OCI-M2 (cell line): ENCODE data around the gene ATXN7L1.
"Not testable (repeated sequence)": the region's sequence is repeated elsewhere in the genome, so short reads cannot be mapped to it uniquely, and the experiment has no call there.

Experiments used
- DNase-seq: peaks from one replicate; lab custom pipeline; 2025; ENCODE audit not compliant: unreplicated experiment; lab: John Stamatoyannopoulos, UW

Gene ATXN7L1

DNA sequence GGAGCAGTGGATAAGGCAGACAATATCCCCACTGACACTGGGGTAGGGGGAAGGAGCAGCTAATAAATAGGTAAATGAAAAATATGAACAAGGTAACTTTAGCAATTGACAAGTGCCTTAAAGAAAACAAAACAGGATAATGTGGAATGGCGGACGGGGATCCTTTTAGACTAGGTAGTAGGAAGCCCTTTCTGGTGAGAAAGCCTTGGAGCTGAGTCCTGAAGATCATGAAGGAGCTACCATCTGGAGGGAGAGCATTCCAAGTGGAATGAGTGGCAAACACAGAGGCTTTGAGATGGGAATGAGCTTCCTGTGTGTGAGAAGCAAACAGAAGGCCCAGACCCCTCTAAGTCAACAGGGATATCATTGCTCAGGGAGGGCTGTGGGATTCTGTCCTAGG lies 16.0 kb upstream of the ATXN7L1 start:
- no peak for DNase-seq

DNA sequence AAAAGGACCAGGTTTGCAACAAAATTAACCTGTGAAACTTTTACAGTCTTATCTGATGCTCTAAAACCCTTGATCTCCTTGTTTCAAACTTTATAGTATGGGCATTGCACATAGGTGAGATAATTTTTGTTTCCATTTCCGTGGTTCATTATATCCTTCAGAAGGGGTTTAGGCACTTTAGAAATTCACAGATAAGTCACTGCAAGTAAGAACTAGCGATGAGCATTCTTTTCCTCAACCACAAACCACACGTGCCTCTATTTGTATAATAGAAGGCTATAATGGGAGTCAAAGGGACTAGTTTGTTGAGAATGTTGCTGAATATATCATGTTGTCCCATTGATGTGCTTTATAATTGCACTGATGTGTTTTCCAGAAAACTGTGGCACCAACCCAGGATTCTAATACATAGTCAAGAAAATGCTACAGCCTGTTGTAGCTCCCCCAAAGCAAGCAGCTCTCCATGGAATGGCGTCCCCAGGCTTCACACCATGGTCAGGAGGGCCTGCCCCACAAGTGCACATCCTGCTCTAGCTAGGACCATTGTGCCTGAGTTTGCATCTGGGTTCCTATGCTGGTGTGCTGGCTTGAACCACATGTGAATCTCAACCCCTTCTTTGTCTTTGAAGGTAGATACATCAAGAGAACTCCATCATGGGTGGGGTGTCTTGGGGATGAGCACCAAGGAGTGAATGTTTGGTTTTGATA lies 14.0 kb upstream of the ATXN7L1 start:
- no peak for DNase-seq

DNA sequence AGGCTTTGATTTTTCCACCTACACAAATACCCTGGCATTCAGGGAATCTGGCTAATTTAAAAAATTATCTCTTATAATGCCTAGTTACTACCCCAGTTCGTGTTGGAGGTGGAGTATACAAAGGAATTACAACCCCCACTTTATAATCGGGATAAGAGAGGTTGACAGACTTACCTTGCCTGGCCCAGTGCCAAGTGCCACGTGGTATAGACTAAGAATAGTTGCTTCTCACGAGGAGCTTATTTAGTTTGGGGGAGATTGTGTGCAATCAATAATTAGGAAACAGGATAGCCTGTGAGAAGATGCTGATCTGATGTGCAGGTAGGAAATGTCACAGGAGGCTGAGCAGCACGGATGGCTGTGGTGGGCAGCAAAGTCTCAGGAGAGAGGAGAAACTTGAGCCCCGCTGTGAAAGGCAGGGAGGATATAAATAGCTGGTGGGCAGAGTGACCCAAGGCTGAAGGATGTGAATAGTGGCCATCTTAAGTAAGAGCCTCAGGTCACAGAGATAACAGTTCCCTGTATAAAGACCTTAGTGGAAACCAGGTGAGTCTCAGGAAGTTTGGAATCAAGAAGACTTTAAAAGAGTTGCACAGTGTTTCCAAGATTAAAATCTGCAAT lies 11.3 kb upstream of the ATXN7L1 start:
- no peak for DNase-seq

DNA sequence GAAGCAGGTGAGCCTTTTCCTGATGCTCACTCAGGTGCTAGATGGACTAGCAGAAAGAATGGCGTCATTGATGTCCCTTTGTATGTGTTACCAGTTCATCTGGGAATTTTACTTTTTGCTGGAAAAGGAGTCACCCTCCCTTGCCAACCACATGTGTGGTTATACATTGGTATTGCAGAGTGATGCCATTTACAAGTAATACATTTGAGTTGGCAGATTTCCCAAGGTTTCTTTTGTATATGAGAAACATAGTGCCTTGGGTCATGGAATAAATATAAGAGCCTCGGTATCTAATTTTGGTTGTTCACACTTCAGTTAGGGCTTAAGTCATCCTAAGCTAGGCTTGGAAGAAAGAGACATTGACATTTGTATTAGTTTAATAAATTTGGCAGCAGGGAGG lies 10.4 kb upstream of the ATXN7L1 start:
- no peak for DNase-seq

DNA sequence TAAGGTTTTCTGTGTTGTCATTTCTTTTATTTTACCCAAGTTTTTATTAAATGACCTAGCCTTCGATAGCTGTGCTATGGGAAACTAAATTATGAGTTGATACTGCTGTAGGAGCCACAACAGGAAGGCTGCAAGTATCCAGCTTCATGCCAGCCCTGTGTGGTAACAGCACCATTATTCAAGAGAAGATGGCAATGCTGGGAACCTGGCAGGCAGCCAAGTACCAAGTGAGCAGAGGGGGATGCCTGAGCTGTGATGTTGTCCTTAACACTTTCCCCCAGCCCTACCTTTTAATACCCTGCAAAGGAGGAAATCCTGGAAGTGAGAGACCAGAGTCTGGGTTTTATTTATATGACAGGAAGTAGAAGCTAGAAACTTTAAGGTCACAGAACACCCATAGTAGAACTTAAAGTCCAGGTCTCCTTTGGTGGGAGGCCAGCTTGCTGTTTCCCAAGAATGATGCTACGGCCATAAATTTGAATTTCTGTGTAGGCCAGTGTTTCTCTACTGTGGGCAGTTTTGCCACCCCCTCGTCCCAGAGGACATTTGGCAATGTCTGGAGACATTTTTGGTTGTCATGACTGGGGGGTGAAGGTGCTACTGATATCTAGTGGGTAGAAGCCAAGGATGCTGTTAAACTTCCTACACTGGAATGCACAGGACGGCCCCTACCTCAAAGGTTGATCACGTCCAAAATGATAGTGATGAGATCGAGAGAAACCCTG lies 9.2 kb upstream of the ATXN7L1 start:
- no peak for DNase-seq

DNA sequence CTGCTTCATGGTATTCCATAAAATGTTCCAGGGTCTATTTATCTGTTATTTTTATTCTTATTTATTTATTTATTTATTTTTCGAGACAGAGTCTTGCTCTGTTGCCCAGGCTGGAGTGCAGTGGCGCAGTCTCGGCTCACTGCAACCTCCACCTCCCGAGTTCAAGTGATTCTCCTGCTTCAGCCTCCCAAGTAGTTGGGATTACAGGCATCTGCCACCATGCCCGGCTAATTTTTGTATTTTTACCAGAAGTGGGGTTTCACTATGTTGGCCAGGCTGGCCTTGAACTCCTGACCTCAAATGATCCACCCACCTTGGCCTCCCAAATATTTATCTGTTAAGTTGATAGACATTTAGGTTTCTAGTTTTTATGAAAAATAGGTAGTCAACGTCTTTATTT lies 6.8 kb upstream of the ATXN7L1 start:
- not testable (repeated sequence) for DNase-seq

DNA sequence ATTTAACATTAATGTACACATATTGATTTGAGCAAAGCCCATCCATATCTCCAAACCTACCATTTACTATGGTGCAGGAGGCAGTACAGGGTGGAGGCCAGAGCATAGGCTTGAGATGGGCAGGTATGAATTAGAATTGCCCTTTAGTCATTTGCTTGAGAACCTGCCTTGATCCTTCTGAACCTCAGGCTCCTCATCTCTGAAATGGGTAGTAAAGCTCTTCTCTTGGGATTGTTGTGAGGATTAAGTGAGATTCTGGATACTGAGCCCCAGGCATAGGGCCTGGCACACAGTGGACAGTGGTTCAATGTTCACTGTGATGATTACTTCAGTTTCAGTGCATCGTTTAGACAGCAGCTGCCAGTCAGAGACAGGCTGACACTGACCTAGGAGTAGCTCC lies 5.0 kb upstream of the ATXN7L1 start:
- no peak for DNase-seq

DNA sequence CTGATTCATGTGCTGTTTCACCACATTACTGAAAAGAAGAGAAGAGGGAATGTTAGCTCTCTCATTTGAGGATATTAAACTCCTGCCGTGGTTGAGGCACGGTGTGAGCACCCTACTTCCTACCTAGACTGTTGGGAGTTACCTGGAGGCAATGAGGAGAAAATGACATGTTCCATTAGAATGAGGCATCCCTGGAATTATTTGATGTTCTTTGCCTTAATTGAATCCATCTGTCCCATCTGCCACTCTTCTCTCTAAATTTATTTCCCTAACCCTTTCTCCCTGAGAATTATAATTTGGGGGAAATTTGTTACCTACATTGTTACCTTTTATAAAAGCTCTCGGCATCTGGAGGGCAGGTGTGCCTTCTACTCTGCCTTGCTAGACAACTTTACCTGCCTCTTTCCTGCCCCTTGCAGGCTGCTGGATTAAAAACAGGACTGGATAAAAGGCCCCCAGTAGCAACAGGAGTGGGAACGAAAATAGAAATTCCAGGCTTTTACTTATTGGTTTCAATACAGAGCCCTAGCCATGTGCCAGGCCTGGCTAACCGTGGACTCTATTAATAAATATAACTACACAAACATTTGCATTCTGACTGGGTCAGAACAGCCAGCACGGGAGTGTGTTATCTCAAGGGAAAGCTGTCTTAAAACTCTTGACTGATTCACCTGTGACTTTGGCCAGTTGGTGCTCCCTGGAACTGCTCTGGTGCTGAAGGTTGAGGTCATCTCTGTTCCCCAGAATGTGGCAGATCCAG lies 4.4 kb upstream of the ATXN7L1 start:
- DNase-seq, result no peak

DNA sequence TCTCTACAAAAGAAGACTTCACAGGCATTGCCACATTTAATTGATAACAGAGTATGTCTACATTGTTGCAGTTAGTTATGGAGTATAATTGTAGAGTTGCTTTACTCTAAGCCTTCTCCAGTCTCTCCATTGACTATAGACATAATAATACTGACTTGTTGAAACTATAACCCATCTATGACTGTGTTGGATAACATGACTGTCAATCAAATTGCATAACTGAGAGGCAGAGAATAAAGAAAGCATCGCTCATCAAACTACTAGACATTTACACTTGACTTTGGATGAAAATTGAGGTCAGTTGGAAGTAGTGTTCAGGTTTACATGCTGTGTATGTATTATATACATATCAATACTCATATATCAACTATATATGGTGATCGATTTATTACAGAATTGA lies 3.4 kb upstream of the ATXN7L1 start:
- no peak for DNase-seq

DNA sequence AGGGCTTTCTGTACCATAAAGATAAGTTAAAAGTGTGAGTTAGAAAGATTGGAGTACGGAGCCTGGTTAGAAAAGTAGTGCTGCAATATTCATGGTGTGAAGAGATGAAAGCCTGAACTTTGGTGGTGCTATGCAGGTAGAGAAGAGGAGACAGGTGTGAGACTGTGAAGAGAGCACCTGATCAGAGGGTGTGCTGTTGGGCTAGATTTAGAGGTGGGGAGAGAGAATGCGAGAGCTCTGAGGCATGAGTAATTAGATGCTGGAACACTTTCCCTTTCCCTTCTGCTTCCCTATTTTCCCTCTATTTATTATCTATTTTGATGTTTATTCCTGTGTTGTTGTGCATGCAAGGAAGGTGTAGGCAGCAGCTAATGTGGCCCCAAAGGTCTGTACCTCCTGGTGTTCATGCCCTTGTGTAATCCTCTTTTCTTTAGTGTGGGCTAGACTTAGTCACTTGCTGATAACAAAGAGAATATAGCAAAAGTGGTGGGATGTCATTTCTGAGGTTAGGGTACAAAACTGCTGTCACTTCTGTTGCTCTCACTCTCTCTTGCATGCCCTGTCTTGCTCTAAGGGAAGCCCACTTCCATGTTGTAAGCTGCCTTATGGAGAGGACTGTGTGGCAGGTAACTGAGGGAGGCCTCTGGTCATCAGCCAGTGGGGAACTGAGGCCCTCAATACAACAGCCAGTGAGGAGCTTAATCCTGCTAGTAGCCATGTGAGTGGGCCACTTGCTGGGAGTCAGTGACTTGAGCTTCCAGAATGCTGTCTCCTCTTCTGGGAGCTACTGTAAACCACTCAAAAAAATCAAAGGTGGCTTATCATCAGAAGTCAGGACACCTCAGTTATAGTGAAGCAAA lies 2.6 kb upstream of the ATXN7L1 start:
- no peak for DNase-seq

DNA sequence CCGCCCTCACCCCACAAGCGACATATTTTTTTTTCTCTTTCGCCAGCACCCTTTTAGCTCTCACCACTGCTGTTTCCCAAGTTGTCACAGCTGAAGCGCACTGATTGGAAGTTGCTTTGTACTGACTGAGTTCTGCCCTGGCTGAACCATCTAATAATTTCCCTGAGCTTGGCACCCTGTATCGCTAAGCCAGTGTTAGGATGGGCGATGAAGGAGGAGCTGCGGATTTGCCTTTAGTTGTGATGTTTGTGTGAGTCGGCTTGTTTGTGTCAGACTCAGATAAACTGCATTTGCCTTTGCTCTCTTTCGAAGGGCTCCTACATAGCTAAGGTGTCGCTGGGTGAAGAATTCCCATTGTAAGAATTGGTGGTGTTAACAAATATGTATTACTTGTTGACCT lies 1.3 kb upstream of the ATXN7L1 start:
- DNase-seq, result no peak

DNA sequence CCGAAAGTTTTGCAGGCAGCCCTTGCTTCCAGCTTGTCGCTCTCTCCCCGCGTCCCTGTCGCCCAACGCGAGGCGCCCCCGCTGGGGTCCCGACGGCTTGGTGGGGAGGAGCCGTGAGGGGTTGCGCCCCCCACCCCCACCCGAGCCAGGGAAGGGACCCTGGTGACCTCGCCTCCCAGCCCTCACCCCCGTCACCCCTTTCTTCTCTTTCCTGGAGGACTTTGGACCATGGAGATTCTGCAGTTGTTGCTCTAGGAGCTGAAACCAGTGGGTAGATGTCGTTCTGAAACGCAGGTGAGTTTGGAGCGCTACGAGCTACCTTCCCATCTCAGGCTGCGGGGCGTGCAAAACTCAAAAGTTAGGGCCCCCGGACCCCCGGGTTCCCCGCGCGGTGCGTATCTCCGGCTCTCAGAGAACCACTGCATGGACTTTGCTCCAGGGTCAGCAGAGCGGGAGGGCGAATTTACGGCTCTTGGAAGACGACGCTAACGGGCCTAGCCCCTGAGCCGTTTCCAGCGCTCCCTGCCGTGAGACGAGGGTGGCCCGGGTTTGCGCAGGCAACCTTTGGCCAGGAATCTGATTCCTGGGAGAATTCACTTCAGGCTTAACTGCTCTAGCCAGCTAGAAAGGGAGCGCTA lies 684 bp upstream of the ATXN7L1 start:
- no peak for DNase-seq

DNA sequence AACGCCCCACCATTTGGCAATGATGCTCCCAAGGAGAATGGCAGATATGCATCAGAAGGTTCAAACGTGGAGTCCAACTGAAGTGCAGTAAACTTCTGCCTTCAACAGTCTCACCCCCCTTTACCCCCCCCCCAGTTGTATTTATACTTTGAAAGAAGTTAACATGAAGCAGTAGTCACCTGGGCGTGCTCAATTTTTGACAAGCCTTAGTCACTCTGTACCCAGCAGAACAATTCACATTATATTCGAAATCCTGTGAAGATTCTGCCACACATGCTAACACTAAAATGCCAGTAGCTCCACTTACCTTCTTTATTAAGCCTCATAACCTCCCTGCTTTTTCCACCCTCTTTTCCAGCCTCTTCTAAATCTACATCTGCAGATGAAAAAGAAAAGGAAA lies 894 bp downstream of the ATXN7L1 start:
- DNase-seq, result no peak

DNA sequence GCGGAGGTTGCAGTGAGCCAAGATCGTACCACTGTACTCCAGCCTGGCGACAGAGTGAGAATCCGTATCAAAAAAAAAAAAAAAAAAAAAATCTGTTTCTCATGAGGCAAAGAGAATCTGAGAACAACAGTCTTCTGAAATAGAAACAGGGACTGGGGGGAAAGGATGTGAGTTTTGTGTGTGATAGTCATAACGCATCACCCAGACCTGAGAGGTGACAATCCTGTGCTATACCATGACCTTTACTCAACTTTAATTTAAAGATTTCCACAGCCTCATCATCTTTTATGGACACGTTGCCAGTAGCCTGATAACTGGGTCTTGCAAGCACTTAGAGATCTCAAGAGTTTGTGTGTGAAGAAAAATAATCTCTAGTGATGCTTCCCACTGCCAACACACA lies 2.3 kb downstream of the ATXN7L1 start:
- DNase-seq, result no peak

DNA sequence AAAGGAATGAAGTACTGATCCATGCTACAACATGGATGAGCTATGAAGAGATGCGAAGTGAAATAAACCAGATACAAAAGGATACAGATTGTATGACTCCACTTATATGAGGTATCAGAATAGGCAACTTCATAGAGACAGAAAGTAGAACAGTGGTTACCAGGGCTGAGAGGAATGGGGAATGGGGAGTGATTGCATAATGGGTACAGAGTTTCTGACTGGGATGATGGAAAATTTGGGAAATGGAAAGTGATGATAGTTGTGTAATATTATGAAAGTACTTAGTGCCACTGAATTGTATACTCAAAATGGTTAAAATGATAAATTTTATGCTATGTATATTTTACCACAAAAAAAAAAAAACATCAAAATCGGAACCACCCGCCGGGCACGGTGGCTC lies 3.9 kb downstream of the ATXN7L1 start:
- no peak for DNase-seq

DNA sequence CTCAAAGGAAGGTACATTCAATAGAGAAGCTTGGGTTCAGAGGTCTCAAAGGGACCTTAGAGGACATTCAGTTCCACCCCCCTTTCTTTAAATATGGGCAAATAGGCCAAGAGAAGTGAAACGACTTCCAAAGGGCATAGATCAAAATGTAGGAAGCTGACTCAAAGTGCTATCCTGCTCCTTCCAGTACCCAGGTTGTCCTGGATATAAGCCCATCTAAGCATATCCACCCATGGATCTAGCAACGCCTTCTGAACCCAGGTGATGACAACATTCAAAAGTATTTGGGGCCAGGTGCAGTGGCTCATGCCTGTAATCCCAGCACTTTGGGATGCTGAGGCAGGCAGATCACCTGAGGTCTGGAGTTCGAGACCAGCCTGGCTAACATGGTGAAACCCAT lies 5.3 kb downstream of the ATXN7L1 start:
- DNase-seq, result no peak

DNA sequence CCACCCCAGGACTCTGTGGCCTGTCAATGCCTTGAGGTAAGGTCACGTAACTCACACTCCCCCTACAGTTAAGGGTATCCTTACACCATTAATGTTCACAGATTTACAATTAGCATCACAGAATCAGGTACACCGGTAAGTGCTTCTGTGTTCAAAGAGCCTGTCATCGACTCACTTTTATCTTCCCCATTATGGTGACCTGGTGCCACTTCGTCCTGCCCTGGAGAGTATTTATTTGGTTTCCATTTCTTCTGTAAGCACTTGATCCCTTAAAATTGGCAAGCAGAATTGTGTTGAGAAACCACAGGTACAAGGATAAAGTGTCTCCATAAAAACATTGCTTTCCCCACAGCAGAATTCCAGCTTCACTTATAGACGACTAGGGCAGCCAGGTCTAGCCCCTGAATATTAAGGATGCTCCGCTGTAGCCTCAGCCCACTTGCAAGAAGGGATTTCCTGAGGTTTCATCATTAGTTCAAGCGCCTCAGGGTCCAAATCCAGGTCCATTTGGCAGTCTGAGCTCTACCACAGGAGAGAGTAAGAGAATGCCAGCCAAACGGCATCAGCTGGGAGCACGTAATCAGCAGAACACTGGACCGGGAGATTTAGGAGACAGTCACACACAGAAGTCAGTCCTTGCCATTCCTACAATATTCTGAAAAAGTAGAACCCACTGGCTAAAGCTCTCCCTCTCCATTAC lies 10.1 kb downstream of the ATXN7L1 start:
- DNase-seq, result no peak

DNA sequence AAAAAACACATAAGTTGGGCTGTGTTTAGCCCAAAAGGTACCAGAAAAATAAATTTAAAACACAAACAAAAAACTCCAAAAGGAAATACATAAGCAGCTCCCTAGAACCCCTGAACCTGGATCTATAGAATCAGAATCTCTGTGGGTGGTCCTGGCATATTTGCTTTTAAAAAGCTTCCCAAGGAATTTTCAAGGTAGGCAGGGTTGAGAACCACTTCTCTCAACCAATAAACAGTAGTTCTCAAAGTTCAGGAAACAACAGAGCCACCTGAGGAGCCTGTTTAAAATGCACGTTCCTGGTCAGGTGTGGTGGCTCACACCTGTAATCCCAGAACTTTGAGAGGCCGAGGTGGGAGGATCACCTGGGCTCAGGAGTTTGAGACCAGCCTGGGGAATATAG lies 12.5 kb downstream of the ATXN7L1 start:
- no peak for DNase-seq

DNA sequence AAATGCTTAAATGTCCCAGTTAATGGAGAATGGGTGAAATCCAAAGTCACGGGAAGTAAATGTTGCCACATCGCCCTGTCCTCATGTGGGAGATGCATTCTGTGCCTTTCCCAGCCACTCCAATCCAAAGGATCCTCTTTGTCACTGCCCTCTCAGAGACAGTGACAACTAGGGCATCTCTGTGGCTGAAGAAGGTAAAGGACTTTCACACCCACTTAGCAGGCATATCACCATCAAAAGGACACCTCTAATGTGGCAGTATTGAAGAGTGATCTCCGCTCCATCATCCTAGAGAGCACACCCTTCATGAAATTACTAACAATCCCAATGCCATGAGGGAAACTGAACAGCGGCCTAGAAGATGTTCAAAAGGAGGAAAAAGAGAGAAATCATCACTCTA lies 13.6 kb downstream of the ATXN7L1 start:
- no peak for DNase-seq

DNA sequence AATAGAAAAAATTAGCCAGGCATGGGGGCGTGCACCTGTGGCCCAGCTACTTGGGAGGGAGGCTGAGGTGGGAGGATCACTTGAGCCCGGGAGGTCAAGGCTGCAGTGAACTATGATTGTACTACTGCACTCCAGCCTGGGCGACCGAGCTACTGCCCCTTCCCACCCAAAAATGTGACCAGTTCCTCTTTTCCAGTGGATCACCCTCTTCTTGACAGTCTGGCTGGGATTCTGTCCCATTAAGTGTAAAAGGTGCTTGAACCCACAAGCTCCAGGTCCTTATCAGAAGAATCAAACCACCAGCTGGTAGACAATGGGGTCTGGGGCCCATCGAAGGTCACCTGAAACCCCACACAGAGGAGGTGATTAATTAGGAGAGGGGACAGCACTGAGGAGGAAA lies 14.1 kb downstream of the ATXN7L1 start:
- DNase-seq, result no peak
